WTC11 (cell line): Measurements from ENCODE around the gene ITPR1. TPM values are rescaled to one million over a fixed set of nuclear protein-coding genes. Genes with fewer than 3 reads are reported as not detected.

Source experiments
- ATAC-seq: fragments of 200-7000 bp; cut with Tn5 transposase; 2 replicates; pipeline ENCODE4 v1.10.0; 2021; ENCODE audit warnings: mild to moderate bottlenecking, moderate library complexity
- CTCF ChIA-PET: fragments of 300-600 bp; sonication (Branson Sonifier 250); formaldehyde crosslinking; loops from one replicate; lab custom pipeline; 2021; ENCODE audit warnings: antibody characterized with exemption; lab: Charles Lee
- POLR2A ChIA-PET: fragments of 350-600 bp; sonication (Branson Sonifier 250); formaldehyde crosslinking; loops from one replicate; lab custom pipeline; 2021; ENCODE audit warnings: antibody characterized with exemption; lab: Charles Lee
- DNase-seq: peaks from one replicate; pipeline ENCODE4 v3.0.0; 2021; ENCODE audit warnings: low spot score
- H3K27ac Mint-ChIP-seq: 2 replicates; pipeline ENCODE4 v1.8.0; 2021; ENCODE audit warnings: mixed read lengths
- H3K27me3 Mint-ChIP-seq: 2 replicates; pipeline ENCODE4 v1.8.0; 2021; ENCODE audit warnings: low read depth, mild to moderate bottlenecking, moderate library complexity, mixed read lengths
- H3K36me3 Mint-ChIP-seq: 2 replicates; pipeline ENCODE4 v1.8.0; 2021; ENCODE audit warnings: mixed read lengths
- H3K4me1 Mint-ChIP-seq: 2 replicates; pipeline ENCODE4 v1.8.0; 2022; ENCODE audit warnings: mixed read lengths
- H3K4me3 Mint-ChIP-seq: 2 replicates; pipeline ENCODE4 v1.8.0; 2021; ENCODE audit warnings: mild to moderate bottlenecking, moderate library complexity, mixed read lengths
- H3K9me3 Mint-ChIP-seq: 2 replicates; pipeline ENCODE4 v1.8.0; 2021; ENCODE audit warnings: mixed read lengths
- GABPB1 ChIP-seq: sonication (generic); formaldehyde crosslinking; IDR thresholded peaks from 2 replicates; pipeline ENCODE4 v1.8.1; 2023; ENCODE audit warnings: mild to moderate bottlenecking, missing genetic modification reagents
- HMGA2 ChIP-seq: fragments of 250-450 bp; sonication (Bioruptor Pico); IDR thresholded peaks from 2 replicates; pipeline ENCODE4 v1.4.0; 2021; ENCODE audit warnings: mild to moderate bottlenecking, moderate library complexity
- IRF2 ChIP-seq: sonication (generic); formaldehyde crosslinking; IDR thresholded peaks from 2 replicates; pipeline ENCODE4 v1.8.0; 2022; ENCODE audit warnings: low read depth, missing genetic modification reagents, borderline replicate concordance
- MYBL2 ChIP-seq: sonication (generic); formaldehyde crosslinking; IDR thresholded peaks from 2 replicates; pipeline ENCODE4 v1.8.1; 2023; ENCODE audit warnings: mild to moderate bottlenecking, moderate library complexity, missing genetic modification reagents
- NFE2L1 ChIP-seq: sonication (generic); formaldehyde crosslinking; IDR thresholded peaks from 2 replicates; pipeline ENCODE4 v1.8.1; 2023; ENCODE audit warnings: missing genetic modification reagents
- NR2C2 ChIP-seq: sonication (generic); formaldehyde crosslinking; IDR thresholded peaks from 2 replicates; pipeline ENCODE4 v1.8.0; 2022; ENCODE audit warnings: mild to moderate bottlenecking, missing genetic modification reagents
- NR3C1 ChIP-seq: sonication (generic); formaldehyde crosslinking; conservative IDR thresholded peaks from 2 replicates; pipeline ENCODE4 v1.8.1; 2023; ENCODE audit warnings: low read depth, mild to moderate bottlenecking, missing genetic modification reagents
- TCF7 ChIP-seq: sonication (generic); formaldehyde crosslinking; IDR thresholded peaks from 2 replicates; pipeline ENCODE4 v1.8.0; 2022; ENCODE audit warnings: mild to moderate bottlenecking, low read depth, missing genetic modification reagents, moderate library complexity
- ZNF396 ChIP-seq: fragments of 250-450 bp; sonication (Bioruptor Pico); IDR thresholded peaks from 2 replicates; pipeline ENCODE4 v1.8.0; 2021; ENCODE audit warnings: mild to moderate bottlenecking, moderate library complexity, borderline replicate concordance
- total RNA-seq: library from RNA; stranded (reverse); gene quantifications from 3 replicates; pipeline ENCODE4 v1.2.3, GENCODE V29; 2021
- TF ChIP-seq, protein P1 (sequence below): sonication (generic); formaldehyde crosslinking; IDR thresholded peaks from 2 replicates; pipeline ENCODE4 v1.8.1; 2023; ENCODE audit warnings: mild to moderate bottlenecking, missing genetic modification reagents, moderate library complexity
- TF ChIP-seq, protein P2 (sequence below): sonication (generic); formaldehyde crosslinking; IDR thresholded peaks from 2 replicates; pipeline ENCODE4 v1.8.0; 2023; ENCODE audit warnings: missing genetic modification reagents, mild to moderate bottlenecking, borderline replicate concordance
- TF ChIP-seq, protein P3 (sequence below): fragments of 250-450 bp; sonication (Bioruptor Pico); IDR thresholded peaks from 2 replicates; pipeline ENCODE4 v1.9.0; 2021; ENCODE audit warnings: mild to moderate bottlenecking
- TF ChIP-seq, protein P4 (sequence below): sonication (generic); formaldehyde crosslinking; conservative IDR thresholded peaks from 2 replicates; pipeline ENCODE4 v1.8.1; 2022; ENCODE audit warnings: mild to moderate bottlenecking, missing genetic modification reagents
- TF ChIP-seq, protein P5 (sequence below): sonication (generic); formaldehyde crosslinking; IDR thresholded peaks from 2 replicates; pipeline ENCODE4 v1.8.1; 2023; ENCODE audit warnings: mild to moderate bottlenecking, missing genetic modification reagents, moderate library complexity
- TF ChIP-seq, protein P6 (sequence below): fragments of 250-450 bp; sonication (Bioruptor Pico); IDR thresholded peaks from 2 replicates; pipeline ENCODE4 v1.9.0; 2021; ENCODE audit warnings: mild to moderate bottlenecking, borderline replicate concordance
- TF ChIP-seq, protein P7 (sequence below): fragments of 250-450 bp; sonication (Bioruptor Pico); IDR thresholded peaks from 2 replicates; pipeline ENCODE4 v1.9.0; 2021; ENCODE audit warnings: moderate library complexity, mild to moderate bottlenecking, inconsistent platforms, borderline replicate concordance
- TF ChIP-seq, protein P8 (sequence below): sonication (generic); formaldehyde crosslinking; IDR thresholded peaks from 2 replicates; pipeline ENCODE4 v1.8.1; 2023; ENCODE audit warnings: mild to moderate bottlenecking, missing genetic modification reagents

The ITPR1 gene
- total RNA-seq, 1 experiment from 2014 or later: 11.8 TPM

DNA sequence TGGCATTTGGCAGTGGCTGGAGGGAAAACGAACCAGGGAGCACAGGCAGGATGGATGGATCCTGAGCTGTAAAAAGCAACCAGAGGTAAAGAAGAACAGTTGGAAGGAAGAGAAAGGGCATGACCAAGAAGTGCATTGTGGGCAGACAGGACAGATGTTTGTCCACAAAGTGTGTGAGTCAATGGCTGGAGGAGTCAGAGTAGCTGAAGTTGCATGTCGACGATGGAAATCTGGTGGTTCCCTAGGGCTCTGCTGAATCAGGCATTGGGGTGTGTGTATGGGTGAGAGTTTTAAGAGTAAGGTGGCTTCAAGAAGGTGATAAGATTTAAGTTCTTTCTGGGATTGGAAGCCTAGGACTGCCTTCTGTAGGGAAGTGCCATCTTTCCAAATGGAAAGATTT is 272.1 kb downstream of the ITPR1 start:
- Mint-ChIP-seq H3K27me3 (no peaks in the 10 kb centered on the region), H3K9me3 (peaks cover 39% of the 10 kb centered on the region), H3K27ac (no peak overlapping the region), H3K4me3 (no peak overlapping the region), H3K36me3 (peaks cover 21% of the 10 kb centered on the region), H3K4me1 (no peaks in the 10 kb centered on the region)
- DNase-seq (no peak), ATAC-seq (no peak)
- POLR2A ChIA-PET: no interaction called here
- CTCF ChIA-PET: no interaction called here
- TF ChIP-seq ZNF396 (CRISPR knock-in tag): no peak
- TF ChIP-seq, protein P1, sequence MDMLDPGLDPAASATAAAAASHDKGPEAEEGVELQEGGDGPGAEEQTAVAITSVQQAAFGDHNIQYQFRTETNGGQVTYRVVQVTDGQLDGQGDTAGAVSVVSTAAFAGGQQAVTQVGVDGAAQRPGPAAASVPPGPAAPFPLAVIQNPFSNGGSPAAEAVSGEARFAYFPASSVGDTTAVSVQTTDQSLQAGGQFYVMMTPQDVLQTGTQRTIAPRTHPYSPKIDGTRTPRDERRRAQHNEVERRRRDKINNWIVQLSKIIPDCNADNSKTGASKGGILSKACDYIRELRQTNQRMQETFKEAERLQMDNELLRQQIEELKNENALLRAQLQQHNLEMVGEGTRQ (CRISPR knock-in tag): no peak
- TF ChIP-seq, protein P2, sequence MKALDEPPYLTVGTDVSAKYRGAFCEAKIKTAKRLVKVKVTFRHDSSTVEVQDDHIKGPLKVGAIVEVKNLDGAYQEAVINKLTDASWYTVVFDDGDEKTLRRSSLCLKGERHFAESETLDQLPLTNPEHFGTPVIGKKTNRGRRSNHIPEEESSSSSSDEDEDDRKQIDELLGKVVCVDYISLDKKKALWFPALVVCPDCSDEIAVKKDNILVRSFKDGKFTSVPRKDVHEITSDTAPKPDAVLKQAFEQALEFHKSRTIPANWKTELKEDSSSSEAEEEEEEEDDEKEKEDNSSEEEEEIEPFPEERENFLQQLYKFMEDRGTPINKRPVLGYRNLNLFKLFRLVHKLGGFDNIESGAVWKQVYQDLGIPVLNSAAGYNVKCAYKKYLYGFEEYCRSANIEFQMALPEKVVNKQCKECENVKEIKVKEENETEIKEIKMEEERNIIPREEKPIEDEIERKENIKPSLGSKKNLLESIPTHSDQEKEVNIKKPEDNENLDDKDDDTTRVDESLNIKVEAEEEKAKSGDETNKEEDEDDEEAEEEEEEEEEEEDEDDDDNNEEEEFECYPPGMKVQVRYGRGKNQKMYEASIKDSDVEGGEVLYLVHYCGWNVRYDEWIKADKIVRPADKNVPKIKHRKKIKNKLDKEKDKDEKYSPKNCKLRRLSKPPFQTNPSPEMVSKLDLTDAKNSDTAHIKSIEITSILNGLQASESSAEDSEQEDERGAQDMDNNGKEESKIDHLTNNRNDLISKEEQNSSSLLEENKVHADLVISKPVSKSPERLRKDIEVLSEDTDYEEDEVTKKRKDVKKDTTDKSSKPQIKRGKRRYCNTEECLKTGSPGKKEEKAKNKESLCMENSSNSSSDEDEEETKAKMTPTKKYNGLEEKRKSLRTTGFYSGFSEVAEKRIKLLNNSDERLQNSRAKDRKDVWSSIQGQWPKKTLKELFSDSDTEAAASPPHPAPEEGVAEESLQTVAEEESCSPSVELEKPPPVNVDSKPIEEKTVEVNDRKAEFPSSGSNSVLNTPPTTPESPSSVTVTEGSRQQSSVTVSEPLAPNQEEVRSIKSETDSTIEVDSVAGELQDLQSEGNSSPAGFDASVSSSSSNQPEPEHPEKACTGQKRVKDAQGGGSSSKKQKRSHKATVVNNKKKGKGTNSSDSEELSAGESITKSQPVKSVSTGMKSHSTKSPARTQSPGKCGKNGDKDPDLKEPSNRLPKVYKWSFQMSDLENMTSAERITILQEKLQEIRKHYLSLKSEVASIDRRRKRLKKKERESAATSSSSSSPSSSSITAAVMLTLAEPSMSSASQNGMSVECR (CRISPR knock-in tag): no peak
- TF ChIP-seq, protein P3, sequence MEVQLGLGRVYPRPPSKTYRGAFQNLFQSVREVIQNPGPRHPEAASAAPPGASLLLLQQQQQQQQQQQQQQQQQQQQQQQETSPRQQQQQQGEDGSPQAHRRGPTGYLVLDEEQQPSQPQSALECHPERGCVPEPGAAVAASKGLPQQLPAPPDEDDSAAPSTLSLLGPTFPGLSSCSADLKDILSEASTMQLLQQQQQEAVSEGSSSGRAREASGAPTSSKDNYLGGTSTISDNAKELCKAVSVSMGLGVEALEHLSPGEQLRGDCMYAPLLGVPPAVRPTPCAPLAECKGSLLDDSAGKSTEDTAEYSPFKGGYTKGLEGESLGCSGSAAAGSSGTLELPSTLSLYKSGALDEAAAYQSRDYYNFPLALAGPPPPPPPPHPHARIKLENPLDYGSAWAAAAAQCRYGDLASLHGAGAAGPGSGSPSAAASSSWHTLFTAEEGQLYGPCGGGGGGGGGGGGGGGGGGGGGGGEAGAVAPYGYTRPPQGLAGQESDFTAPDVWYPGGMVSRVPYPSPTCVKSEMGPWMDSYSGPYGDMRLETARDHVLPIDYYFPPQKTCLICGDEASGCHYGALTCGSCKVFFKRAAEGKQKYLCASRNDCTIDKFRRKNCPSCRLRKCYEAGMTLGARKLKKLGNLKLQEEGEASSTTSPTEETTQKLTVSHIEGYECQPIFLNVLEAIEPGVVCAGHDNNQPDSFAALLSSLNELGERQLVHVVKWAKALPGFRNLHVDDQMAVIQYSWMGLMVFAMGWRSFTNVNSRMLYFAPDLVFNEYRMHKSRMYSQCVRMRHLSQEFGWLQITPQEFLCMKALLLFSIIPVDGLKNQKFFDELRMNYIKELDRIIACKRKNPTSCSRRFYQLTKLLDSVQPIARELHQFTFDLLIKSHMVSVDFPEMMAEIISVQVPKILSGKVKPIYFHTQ (CRISPR knock-in tag): no peak
- TF ChIP-seq, protein P4, sequence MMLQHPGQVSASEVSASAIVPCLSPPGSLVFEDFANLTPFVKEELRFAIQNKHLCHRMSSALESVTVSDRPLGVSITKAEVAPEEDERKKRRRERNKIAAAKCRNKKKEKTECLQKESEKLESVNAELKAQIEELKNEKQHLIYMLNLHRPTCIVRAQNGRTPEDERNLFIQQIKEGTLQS (CRISPR knock-in tag): no peak
- no peak for TF ChIP-seq NR3C1
- no peak for TF ChIP-seq MYBL2 (CRISPR knock-in tag)
- TF ChIP-seq TCF7 (CRISPR knock-in tag): no peak
- TF ChIP-seq, protein P5, sequence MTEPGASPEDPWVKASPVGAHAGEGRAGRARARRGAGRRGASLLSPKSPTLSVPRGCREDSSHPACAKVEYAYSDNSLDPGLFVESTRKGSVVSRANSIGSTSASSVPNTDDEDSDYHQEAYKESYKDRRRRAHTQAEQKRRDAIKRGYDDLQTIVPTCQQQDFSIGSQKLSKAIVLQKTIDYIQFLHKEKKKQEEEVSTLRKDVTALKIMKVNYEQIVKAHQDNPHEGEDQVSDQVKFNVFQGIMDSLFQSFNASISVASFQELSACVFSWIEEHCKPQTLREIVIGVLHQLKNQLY (CRISPR knock-in tag): no peak
- TF ChIP-seq, protein P6, sequence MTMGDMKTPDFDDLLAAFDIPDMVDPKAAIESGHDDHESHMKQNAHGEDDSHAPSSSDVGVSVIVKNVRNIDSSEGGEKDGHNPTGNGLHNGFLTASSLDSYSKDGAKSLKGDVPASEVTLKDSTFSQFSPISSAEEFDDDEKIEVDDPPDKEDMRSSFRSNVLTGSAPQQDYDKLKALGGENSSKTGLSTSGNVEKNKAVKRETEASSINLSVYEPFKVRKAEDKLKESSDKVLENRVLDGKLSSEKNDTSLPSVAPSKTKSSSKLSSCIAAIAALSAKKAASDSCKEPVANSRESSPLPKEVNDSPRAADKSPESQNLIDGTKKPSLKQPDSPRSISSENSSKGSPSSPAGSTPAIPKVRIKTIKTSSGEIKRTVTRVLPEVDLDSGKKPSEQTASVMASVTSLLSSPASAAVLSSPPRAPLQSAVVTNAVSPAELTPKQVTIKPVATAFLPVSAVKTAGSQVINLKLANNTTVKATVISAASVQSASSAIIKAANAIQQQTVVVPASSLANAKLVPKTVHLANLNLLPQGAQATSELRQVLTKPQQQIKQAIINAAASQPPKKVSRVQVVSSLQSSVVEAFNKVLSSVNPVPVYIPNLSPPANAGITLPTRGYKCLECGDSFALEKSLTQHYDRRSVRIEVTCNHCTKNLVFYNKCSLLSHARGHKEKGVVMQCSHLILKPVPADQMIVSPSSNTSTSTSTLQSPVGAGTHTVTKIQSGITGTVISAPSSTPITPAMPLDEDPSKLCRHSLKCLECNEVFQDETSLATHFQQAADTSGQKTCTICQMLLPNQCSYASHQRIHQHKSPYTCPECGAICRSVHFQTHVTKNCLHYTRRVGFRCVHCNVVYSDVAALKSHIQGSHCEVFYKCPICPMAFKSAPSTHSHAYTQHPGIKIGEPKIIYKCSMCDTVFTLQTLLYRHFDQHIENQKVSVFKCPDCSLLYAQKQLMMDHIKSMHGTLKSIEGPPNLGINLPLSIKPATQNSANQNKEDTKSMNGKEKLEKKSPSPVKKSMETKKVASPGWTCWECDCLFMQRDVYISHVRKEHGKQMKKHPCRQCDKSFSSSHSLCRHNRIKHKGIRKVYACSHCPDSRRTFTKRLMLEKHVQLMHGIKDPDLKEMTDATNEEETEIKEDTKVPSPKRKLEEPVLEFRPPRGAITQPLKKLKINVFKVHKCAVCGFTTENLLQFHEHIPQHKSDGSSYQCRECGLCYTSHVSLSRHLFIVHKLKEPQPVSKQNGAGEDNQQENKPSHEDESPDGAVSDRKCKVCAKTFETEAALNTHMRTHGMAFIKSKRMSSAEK (CRISPR knock-in tag): no peak
- TF ChIP-seq GABPB1 (CRISPR knock-in tag): no peak
- TF ChIP-seq IRF2: no peak
- TF ChIP-seq NFE2L1: no peak
- no peak for TF ChIP-seq HMGA2 (CRISPR knock-in tag)
- TF ChIP-seq NR2C2 (CRISPR knock-in tag): no peak
- TF ChIP-seq, protein P7, sequence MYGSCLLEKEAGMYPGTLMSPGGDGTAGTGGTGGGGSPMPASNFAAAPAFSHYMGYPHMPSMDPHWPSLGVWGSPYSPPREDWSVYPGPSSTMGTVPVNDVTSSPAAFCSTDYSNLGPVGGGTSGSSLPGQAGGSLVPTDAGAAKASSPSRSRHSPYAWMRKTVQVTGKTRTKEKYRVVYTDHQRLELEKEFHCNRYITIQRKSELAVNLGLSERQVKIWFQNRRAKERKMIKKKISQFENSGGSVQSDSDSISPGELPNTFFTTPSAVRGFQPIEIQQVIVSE: no peak
- TF ChIP-seq, protein P8, sequence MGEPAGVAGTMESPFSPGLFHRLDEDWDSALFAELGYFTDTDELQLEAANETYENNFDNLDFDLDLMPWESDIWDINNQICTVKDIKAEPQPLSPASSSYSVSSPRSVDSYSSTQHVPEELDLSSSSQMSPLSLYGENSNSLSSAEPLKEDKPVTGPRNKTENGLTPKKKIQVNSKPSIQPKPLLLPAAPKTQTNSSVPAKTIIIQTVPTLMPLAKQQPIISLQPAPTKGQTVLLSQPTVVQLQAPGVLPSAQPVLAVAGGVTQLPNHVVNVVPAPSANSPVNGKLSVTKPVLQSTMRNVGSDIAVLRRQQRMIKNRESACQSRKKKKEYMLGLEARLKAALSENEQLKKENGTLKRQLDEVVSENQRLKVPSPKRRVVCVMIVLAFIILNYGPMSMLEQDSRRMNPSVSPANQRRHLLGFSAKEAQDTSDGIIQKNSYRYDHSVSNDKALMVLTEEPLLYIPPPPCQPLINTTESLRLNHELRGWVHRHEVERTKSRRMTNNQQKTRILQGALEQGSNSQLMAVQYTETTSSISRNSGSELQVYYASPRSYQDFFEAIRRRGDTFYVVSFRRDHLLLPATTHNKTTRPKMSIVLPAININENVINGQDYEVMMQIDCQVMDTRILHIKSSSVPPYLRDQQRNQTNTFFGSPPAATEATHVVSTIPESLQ (CRISPR knock-in tag): no peak
